Measurements from ENCODE around the gene ECM2. TPM values are rescaled to one million over a fixed set of nuclear protein-coding genes. Genes with fewer than 3 reads are reported as not detected.

Gene ECM2
- 0.11 to 0.20 TPM (median 0.14 TPM) in 5 replicates for total RNA-seq (2022; extraction: Qiagen RNA extraction)

GRCh38 chr9:92535940-92536850, at the start of gene ECM2:
Gene ECM2 (minus strand): TSS chr9:92535990. CDS start chr9:92522866, 13,124 bp downstream.

DNA sequence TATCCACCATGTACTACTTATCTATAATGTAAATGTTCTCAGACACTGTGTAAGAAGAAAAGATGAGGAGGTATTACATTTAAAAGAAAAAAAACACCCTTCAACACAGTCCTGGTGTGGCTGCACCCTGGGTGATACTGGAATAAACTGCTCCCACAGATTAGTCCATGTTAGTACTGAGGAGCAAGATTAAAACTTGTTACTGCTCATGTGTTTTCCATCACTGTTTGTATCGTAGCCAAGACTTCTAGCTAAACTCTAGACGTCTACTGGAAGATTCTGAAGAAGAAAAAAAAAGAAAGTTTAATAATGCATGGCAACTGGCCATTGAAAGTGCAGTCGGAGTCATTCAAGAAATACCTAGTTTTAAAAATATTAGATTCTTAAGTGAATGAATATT, 53.5 kb downstream of the ECM2 start, which contains the start of gene ASPN:
Gene ASPN (minus strand): TSS at position 178 of the 400 bp plus-strand sequence.

Other genes starting within 250 kb of the ECM2 start
- 92.6 to 123 TPM (median 98.0 TPM) in 5 replicates for gene IARS1, start 242.3 kb downstream of the ECM2 start, total RNA-seq (2022; extraction: Qiagen RNA extraction)
- 26.4 to 34.3 TPM (median 27.4 TPM) in 5 replicates for gene NOL8, start 210.6 kb downstream of the ECM2 start, total RNA-seq (2022; extraction: Qiagen RNA extraction)
- gene CENPP, start 210.0 kb downstream of the ECM2 start, total RNA-seq (2022; extraction: Qiagen RNA extraction), result 5.1 to 7.4 TPM (median 6.8 TPM) in 5 replicates
- not detected in 5 replicates for gene OGN, start 131.4 kb downstream of the ECM2 start, total RNA-seq (2022; extraction: Qiagen RNA extraction)
- not detected in 5 replicates for gene OMD, start 111.5 kb downstream of the ECM2 start, total RNA-seq (2022; extraction: Qiagen RNA extraction)
- not detected in 5 replicates for gene ASPN, start 53.5 kb downstream of the ECM2 start, total RNA-seq (2022; extraction: Qiagen RNA extraction)
- 11.2 to 13.3 TPM (median 12.1 TPM) in 5 replicates for gene IPPK, start 134.1 kb upstream of the ECM2 start, total RNA-seq (2022; extraction: Qiagen RNA extraction)
- 28.4 to 34.4 TPM (median 31.4 TPM) in 5 replicates for gene BICD2, start 228.8 kb upstream of the ECM2 start, total RNA-seq (2022; extraction: Qiagen RNA extraction)